ENCODE results near the gene NAA40.
A peak's percentile ranks its signal among the peaks of the same experiment; 100 is the strongest.

The NAA40 gene

DNA sequence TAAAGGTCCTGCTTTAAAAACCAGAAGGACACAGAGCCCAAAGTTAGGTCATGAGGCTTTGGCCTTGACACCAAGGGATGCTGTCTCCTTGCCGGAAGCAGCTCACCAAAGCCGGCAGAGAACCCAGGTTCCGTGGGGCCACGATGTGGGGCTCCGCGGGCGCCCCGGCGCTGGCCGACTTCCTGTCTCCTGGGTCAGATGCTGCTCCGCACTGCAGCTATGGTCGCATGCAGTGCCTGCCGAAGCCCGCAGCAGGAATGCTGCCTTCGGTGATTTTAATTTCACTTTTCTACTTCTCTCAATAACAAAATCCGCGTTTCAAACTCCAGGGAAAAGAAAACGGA lies 47.0 kb downstream of the NAA40 start:
- Histone ChIP-seq H3K27ac (ENCODE audit: low read depth in 2 of 2, low read length in 2 of 2) (peak overlapping the region; percentile 78 to 83), H3K4me1 (ENCODE audit: control insufficient read depth in 2 of 2, insufficient read depth in 2 of 2, low read length in 2 of 2) (peaks cover 10 to 19% of the 10 kb centered on the region in 2 donors), H3K9ac (ENCODE audit: low read depth in 1 of 2, low read length in 2 of 2) (peak overlapping the region; percentile 73 to 77), H3K36me3 (ENCODE audit: control insufficient read depth in 2 of 2, insufficient read depth in 2 of 2, low read length in 2 of 2) (peaks cover 7 to 8% of the 10 kb centered on the region in 2 donors), H3K4me3 (ENCODE audit: low read length in 2 of 2) (peak overlapping the region; percentile 87 to 92), H3K27me3 (ENCODE audit: control insufficient read depth in 2 of 2, insufficient read depth in 2 of 2, low read length in 2 of 2) (no peaks in the 10 kb centered on the region), H3K9me3 (ENCODE audit: control insufficient read depth in 2 of 2, low read length in 2 of 2) (no peaks in the 10 kb centered on the region)

DNA sequence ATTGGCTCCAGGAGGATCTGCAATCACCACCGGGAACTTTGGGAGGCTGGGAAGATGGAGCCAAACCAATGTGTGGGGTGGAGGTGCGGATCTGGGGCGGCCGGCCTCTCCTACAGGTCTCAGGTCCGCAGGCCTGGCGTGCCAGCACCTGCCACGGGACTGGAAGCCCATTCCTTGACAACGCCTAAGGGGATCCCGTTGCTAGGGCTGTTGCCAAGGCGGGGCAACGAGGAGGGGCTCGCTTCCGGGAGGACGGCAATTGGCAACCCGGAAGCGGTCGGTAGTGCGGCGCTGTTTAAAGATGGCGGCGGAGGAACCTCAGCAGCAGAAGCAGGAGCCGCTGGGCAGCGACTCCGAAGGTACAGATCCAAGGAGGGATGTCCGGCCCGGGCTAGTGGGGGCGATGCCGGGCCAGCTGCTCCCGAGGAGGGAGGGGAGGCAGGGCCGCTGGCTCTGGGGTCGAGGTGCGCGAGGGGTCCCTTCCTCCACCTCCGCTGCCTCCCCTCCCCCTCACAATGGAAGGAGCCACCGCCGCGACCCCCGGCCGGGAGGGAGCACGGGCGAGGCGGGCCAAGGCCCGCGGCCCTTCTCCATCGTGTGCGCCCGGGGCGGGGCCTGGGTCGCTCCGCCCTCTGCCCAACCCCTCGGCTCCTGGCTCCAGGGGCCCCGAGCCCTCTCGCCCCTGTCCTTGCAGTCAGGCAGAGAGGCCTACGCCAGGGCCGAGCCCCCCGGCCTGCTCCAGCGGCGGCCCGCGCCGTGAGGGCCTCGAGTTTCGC lies 47.5 kb downstream of the NAA40 start, which contains the start of gene OTUB1:
Gene OTUB1 (plus strand): TSS at position 283 of the 776 bp plus-strand sequence. CDS start 19 bp downstream, at position 302.
- Histone ChIP-seq H3K27me3 (ENCODE audit: control insufficient read depth in 2 of 2, insufficient read depth in 2 of 2, low read length in 2 of 2) (no peaks in the 10 kb centered on the region), H3K9ac (ENCODE audit: low read depth in 1 of 2, low read length in 2 of 2) (peak within 1 kb of the TSS; percentile 73 to 77), H3K27ac (ENCODE audit: low read depth in 2 of 2, low read length in 2 of 2) (peak within 1 kb of the TSS; percentile 78 to 83), H3K9me3 (ENCODE audit: control insufficient read depth in 2 of 2, low read length in 2 of 2) (no peaks in the 10 kb centered on the region), H3K4me3 (ENCODE audit: low read length in 2 of 2) (peak within 1 kb of the TSS; percentile 87 to 92), H3K36me3 (ENCODE audit: control insufficient read depth in 2 of 2, insufficient read depth in 2 of 2, low read length in 2 of 2) (peaks cover 7 to 13% of the 10 kb centered on the region in 2 donors), H3K4me1 (ENCODE audit: control insufficient read depth in 2 of 2, insufficient read depth in 2 of 2, low read length in 2 of 2) (peaks cover 10 to 19% of the 10 kb centered on the region in 2 donors)

DNA sequence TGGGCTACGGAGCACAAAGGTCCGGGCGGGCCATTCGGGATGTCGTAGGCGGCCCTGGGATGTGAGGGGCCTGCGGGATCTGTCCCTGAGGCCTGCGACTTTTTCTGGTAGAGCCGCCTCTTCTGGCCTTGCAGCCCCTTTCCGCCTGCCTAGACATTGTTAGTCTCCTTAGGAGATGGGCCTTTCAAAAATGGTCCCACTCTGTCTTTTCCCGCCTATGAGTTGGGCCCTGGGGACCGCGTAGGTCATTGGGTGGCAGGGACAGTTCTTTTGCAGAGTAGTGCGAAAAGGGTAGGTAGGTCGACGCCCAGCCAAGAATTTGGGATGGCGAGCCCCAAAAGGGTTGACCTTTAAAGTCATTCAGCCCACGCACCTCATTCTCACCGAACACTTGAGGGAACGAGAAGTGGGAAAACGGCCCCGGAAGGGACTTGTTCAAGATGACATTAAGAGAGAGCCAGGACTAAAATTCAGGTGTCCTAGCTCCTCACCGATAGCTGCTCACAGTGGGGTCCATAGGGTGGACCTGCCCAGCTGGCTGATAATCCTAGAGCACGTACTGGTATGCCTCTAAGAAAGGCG lies 48.2 kb downstream of the NAA40 start:
- H3K36me3 ChIP-seq (ENCODE audit: control insufficient read depth in 2 of 2, insufficient read depth in 2 of 2, low read length in 2 of 2): peaks cover 7 to 17% of the 10 kb centered on the region in 2 donors
- H3K4me3 ChIP-seq (ENCODE audit: low read length in 2 of 2): peak overlapping the region; percentile 87 to 92
- no peaks in the 10 kb centered on the region for H3K9me3 ChIP-seq (ENCODE audit: control insufficient read depth in 2 of 2, low read length in 2 of 2)
- H3K27ac ChIP-seq (ENCODE audit: low read depth in 2 of 2, low read length in 2 of 2): no peak overlapping the region
- no peaks in the 10 kb centered on the region for H3K27me3 ChIP-seq (ENCODE audit: control insufficient read depth in 2 of 2, insufficient read depth in 2 of 2, low read length in 2 of 2)
- H3K4me1 ChIP-seq (ENCODE audit: control insufficient read depth in 2 of 2, insufficient read depth in 2 of 2, low read length in 2 of 2): peaks cover 10 to 19% of the 10 kb centered on the region in 2 donors
- H3K9ac ChIP-seq (ENCODE audit: low read depth in 1 of 2, low read length in 2 of 2): peak overlapping the region; percentile 73 to 77

DNA sequence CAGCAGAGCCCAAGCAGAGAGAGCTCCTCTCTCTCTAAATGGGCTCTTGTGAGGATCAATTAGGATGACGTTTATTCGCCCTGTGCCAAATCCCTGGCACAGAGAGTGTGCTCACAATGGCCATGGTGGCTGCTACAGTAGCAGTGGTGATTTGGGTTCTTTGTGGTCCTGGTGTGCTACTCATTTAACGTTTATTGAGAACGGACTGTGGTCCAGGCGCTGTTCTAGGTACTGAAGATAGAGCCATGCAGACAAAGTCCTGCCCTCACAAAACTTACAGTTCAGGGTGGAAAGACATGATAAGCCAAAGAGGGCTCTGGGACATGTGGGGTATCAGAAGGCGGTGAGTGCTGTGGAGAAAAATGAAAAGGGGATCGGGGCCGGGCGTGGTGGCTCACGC lies 52.8 kb downstream of the NAA40 start:
- no peak overlapping the region for H3K9ac ChIP-seq (ENCODE audit: low read depth in 1 of 2, low read length in 2 of 2)
- peaks cover 13 to 40% of the 10 kb centered on the region in 2 donors for H3K36me3 ChIP-seq (ENCODE audit: control insufficient read depth in 2 of 2, insufficient read depth in 2 of 2, low read length in 2 of 2)
- H3K27me3 ChIP-seq (ENCODE audit: control insufficient read depth in 2 of 2, insufficient read depth in 2 of 2, low read length in 2 of 2): no peaks in the 10 kb centered on the region
- peaks cover 10 to 11% of the 10 kb centered on the region in 2 donors for H3K4me1 ChIP-seq (ENCODE audit: control insufficient read depth in 2 of 2, insufficient read depth in 2 of 2, low read length in 2 of 2)
- H3K9me3 ChIP-seq (ENCODE audit: control insufficient read depth in 2 of 2, low read length in 2 of 2): no peaks in the 10 kb centered on the region
- no peak overlapping the region for H3K4me3 ChIP-seq (ENCODE audit: low read length in 2 of 2)
- no peak overlapping the region for H3K27ac ChIP-seq (ENCODE audit: low read depth in 2 of 2, low read length in 2 of 2)

DNA sequence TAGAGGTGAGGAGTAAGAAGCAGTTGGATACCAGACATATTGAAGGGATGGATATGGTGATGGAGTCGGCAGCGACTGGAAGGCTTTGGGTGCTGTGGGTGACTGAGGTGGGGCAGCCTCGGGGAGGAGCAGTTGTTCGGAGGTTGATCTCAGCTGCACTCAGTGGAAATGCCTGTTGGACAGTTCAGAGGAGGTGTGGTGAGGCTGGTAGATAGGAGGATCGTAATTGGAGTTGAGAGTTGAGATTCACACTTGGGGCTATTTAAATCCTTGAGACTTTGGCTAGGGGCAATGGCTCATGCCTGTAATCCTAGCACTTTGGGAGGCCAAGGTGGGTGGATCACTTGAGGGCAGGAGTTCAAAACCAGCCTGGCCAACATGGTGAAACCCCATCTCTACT lies 54.3 kb downstream of the NAA40 start:
- Histone ChIP-seq H3K36me3 (ENCODE audit: control insufficient read depth in 2 of 2, insufficient read depth in 2 of 2, low read length in 2 of 2) (peaks cover 24 to 49% of the 10 kb centered on the region in 2 donors), H3K27me3 (ENCODE audit: control insufficient read depth in 2 of 2, insufficient read depth in 2 of 2, low read length in 2 of 2) (no peaks in the 10 kb centered on the region), H3K9ac (ENCODE audit: low read depth in 1 of 2, low read length in 2 of 2) (no peak overlapping the region), H3K4me3 (ENCODE audit: low read length in 2 of 2) (no peak overlapping the region), H3K27ac (ENCODE audit: low read depth in 2 of 2, low read length in 2 of 2) (no peak overlapping the region), H3K9me3 (ENCODE audit: control insufficient read depth in 2 of 2, low read length in 2 of 2) (no peaks in the 10 kb centered on the region), H3K4me1 (ENCODE audit: control insufficient read depth in 2 of 2, insufficient read depth in 2 of 2, low read length in 2 of 2) (no peaks in the 10 kb centered on the region)

DNA sequence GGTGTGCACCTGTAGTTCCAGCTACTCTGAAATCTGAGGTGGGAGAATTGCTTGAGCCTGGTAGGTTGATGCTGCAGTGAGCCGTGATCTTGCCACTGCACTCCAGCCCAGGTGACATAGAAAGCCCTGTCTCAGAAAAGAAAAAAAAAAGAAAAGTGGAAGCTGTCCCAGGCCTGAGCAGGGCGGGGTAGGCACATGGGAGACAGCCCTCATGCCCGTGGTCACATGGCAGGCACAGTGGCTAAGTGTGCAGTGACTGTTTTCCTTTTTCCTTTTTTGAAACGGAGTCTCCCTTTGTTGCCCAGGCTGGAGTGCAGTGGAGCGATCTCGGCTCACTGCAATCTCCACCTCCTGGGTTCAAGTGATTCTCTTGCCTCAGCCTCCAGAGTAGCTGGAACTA lies 55.2 kb downstream of the NAA40 start:
- H3K27ac ChIP-seq (ENCODE audit: low read depth in 2 of 2, low read length in 2 of 2): no peak overlapping the region
- peaks cover 22 to 42% of the 10 kb centered on the region in 2 donors for H3K36me3 ChIP-seq (ENCODE audit: control insufficient read depth in 2 of 2, insufficient read depth in 2 of 2, low read length in 2 of 2)
- H3K4me3 ChIP-seq (ENCODE audit: low read length in 2 of 2): no peak overlapping the region

DNA sequence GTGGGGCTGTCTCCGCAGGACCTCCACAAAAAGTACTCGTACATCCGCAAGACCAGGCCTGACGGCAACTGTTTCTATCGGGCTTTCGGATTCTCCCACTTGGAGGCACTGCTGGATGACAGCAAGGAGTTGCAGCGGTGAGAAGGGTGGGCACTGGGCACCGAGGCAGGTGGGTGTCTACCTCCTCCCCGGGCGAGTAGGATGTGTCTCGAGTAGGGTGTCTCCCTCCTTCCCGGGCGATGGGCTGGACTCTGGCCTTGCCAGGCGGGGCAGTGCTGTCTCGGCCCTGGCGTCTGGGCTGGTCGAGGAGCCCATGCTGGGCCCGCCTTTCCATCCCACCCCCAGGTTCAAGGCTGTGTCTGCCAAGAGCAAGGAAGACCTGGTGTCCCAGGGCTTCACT lies 57.7 kb downstream of the NAA40 start:
- Histone ChIP-seq H3K27ac (ENCODE audit: low read depth in 2 of 2, low read length in 2 of 2) (no peak overlapping the region), H3K4me3 (ENCODE audit: low read length in 2 of 2) (no peak overlapping the region), H3K9ac (ENCODE audit: low read depth in 1 of 2, low read length in 2 of 2) (no peak overlapping the region), H3K36me3 (ENCODE audit: control insufficient read depth in 2 of 2, insufficient read depth in 2 of 2, low read length in 2 of 2) (peaks cover 19 to 35% of the 10 kb centered on the region in 2 donors), H3K27me3 (ENCODE audit: control insufficient read depth in 2 of 2, insufficient read depth in 2 of 2, low read length in 2 of 2) (no peaks in the 10 kb centered on the region), H3K4me1 (ENCODE audit: control insufficient read depth in 2 of 2, insufficient read depth in 2 of 2, low read length in 2 of 2) (peaks cover 10 to 17% of the 10 kb centered on the region in 2 donors), H3K9me3 (ENCODE audit: control insufficient read depth in 2 of 2, low read length in 2 of 2) (no peaks in the 10 kb centered on the region)

More for the DNA sequence above, 55.2 kb downstream of the NAA40 start:
- Histone ChIP-seq H3K9me3 (ENCODE audit: control insufficient read depth in 2 of 2, low read length in 2 of 2) (no peaks in the 10 kb centered on the region), H3K27me3 (ENCODE audit: control insufficient read depth in 2 of 2, insufficient read depth in 2 of 2, low read length in 2 of 2) (no peaks in the 10 kb centered on the region), H3K9ac (ENCODE audit: low read depth in 1 of 2, low read length in 2 of 2) (no peak overlapping the region), H3K4me1 (ENCODE audit: control insufficient read depth in 2 of 2, insufficient read depth in 2 of 2, low read length in 2 of 2) (peaks cover 1 to 2% of the 10 kb centered on the region in 2 donors)

DNA sequence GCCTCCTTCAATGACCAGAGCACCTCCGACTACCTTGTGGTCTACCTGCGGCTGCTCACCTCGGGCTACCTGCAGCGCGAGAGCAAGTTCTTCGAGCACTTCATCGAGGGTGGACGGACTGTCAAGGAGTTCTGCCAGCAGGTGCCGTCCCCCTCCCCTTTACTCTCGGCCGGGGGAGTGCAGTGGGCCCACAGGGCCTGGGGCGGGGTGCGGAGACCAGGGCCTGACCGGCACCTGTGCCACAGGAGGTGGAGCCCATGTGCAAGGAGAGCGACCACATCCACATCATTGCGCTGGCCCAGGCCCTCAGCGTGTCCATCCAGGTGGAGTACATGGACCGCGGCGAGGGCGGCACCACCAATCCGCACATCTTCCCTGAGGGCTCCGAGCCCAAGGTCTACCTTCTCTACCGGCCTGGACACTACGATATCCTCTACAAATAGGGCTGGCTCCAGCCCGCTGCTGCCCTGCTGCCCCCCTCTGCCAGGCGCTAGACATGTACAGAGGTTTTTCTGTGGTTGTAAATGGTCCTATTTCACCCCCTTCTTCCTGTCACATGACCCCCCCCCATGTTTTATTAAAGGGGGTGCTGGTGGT lies 58.4 kb downstream of the NAA40 start:
- Histone ChIP-seq H3K27me3 (ENCODE audit: control insufficient read depth in 2 of 2, insufficient read depth in 2 of 2, low read length in 2 of 2) (no peaks in the 10 kb centered on the region), H3K9me3 (ENCODE audit: control insufficient read depth in 2 of 2, low read length in 2 of 2) (no peaks in the 10 kb centered on the region), H3K9ac (ENCODE audit: low read depth in 1 of 2, low read length in 2 of 2) (no peak overlapping the region), H3K4me1 (ENCODE audit: control insufficient read depth in 2 of 2, insufficient read depth in 2 of 2, low read length in 2 of 2) (peaks cover 12 to 17% of the 10 kb centered on the region in 2 donors), H3K4me3 (ENCODE audit: low read length in 2 of 2) (no peak overlapping the region), H3K36me3 (ENCODE audit: control insufficient read depth in 2 of 2, insufficient read depth in 2 of 2, low read length in 2 of 2) (peaks cover 19 to 34% of the 10 kb centered on the region in 2 donors), H3K27ac (ENCODE audit: low read depth in 2 of 2, low read length in 2 of 2) (no peak overlapping the region)

DNA sequence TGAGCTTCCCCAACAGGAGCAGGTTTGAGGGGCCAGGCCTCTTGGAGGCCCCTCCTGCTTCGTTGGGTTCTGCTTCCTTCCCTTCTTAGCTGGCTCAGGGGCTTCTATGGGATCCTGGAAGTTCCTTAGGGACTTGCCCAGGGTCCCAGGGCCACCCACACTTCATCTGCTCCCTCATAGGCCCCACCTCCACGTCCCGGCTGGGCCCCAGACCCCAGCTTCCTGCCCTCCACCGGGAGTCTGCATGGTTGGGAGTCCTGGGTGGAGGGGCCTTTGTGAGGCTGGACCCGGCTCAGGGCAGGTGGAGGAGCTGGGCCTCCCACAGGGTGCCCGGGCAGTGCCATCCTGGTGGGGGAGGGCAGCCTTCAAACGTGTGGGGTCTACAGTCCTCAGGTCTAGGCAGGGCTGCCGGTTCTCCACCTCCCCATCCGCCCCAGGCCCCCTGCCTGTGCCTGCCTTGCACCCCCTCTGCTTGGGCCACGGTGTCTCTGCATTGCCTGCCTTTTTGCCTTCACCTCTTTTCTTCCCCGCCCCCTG lies 59.1 kb downstream of the NAA40 start:
- no peaks in the 10 kb centered on the region for H3K9me3 ChIP-seq (ENCODE audit: control insufficient read depth in 2 of 2, low read length in 2 of 2)
- peaks cover 12 to 17% of the 10 kb centered on the region in 2 donors for H3K4me1 ChIP-seq (ENCODE audit: control insufficient read depth in 2 of 2, insufficient read depth in 2 of 2, low read length in 2 of 2)
- H3K27ac ChIP-seq (ENCODE audit: low read depth in 2 of 2, low read length in 2 of 2): no peak overlapping the region
- H3K4me3 ChIP-seq (ENCODE audit: low read length in 2 of 2): no peak overlapping the region
- H3K36me3 ChIP-seq (ENCODE audit: control insufficient read depth in 2 of 2, insufficient read depth in 2 of 2, low read length in 2 of 2): peaks cover 19 to 33% of the 10 kb centered on the region in 2 donors
- no peaks in the 10 kb centered on the region for H3K27me3 ChIP-seq (ENCODE audit: control insufficient read depth in 2 of 2, insufficient read depth in 2 of 2, low read length in 2 of 2)
- no peak overlapping the region for H3K9ac ChIP-seq (ENCODE audit: low read depth in 1 of 2, low read length in 2 of 2)

Data from mucosa of rectum (tissue), 2 donors.